ENCODE results near the gene DCTN3. TPM values are rescaled to one million over a fixed set of nuclear protein-coding genes. Genes with fewer than 3 reads are reported as not detected.
A peak's percentile ranks its signal among the peaks of the same experiment; 100 is the strongest.

The DCTN3 gene
- total RNA-seq, 3 donors from 2014 or later = 84.0 to 114 (median 113) TPM

- TF ChIP-seq CTCF (IDR thresholded peaks at IDR 0.05) = peak; percentile 79 to 84 (median 81)
- TF ChIP-seq POLR2A (IDR thresholded peaks at IDR 0.05) = no peak
- Histone ChIP-seq H3K4me3 (no peak overlapping the region), H3K27ac (no peak overlapping the region), H3K9me3 (no peaks in the 10 kb centered on the region), H3K36me3 (no peaks in the 10 kb centered on the region), H3K4me1 (peaks cover 0 to 4% of the 10 kb centered on the region in 2 donors), H3K27me3 (no peaks in the 10 kb centered on the region)
- DNase-seq (ENCODE audit: low spot score in 2 of 2) = peak in 1 of 2 donors; percentile 45
- intact Hi-C loops (cut with DNase I; ENCODE audit: low total_unique reads) = loop anchor here (1.0 kb wide), 1 partner anchor 8 kb away; no protein-coding TSS in a partner anchor
Observed at GRCh38 chr9:34633851-34634550, 13.7 kb upstream of the DCTN3 start.

DNA sequence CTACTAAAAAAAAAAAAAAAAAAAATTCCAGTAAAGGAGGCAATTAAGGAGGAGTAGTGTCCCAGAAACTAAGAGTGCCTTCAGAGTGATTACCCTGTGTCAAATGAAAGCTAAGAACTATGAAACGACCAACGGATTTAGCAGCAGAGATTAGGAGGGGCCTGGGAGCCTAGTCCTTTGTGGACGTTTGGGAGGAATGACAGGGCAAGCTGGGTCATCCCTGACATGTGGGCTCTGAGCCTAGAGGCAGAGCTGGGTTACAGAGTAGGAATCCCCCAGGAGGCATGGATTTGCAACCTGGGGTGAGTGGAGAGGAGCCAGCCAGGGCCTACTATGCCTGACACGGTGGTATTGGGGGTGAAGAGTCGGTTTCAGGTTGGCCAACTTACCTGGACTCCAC is 12.9 kb upstream of the DCTN3 start:
- Histone ChIP-seq H3K27me3 (no peaks in the 10 kb centered on the region), H3K9me3 (no peaks in the 10 kb centered on the region), H3K4me3 (no peak overlapping the region), H3K36me3 (no peaks in the 10 kb centered on the region), H3K27ac (no peak overlapping the region), H3K4me1 (peaks cover 0 to 4% of the 10 kb centered on the region in 2 donors)
- intact Hi-C loops (cut with DNase I; ENCODE audit: low total_unique reads) = no loop called here
- no peak for TF ChIP-seq POLR2AphosphoS5 (IDR thresholded peaks at IDR 0.05)
- TF ChIP-seq POLR2A (IDR thresholded peaks at IDR 0.05) = no peak
- no peak for TF ChIP-seq CTCF (IDR thresholded peaks at IDR 0.05)
- DNase-seq (ENCODE audit: low spot score in 2 of 2) = no peak

DNA sequence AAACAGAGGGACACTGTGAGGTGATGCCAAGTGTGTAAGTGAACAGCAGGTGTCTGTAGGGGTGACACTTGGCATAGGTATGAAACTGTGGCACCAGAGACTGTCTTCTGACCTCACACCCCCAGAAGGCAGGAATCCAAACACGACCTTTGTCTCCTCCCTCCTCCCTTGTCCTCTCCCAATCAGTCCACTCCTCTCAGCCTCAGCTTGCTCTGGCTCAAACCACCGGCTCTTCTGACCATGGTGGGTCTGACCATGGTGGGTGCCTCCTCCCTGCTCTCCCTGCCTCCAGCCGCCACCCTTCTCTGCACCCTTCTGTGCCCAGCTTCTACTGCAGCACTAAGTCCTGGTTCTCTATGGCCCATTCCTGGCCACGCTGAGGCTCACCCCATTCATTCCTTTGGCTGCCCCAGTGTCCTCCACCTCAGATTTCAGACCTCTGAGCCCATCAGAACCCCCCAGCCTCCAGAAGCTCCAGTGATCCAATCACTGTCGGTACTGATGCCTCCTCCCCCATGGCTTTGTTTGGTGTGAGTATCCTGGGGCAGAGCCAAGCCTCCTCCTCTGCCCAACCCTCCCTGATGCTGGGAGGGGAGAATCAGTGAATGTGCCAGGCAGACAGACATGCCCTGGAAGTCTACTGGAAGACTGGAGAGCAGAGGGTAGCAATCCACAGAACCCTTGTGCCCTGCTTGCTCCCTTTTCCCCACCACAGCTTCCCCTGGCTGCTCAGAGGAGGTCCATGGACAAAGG is 10.3 kb upstream of the DCTN3 start:
- no peak overlapping the region for H3K4me3 ChIP-seq
- H3K36me3 ChIP-seq = no peaks in the 10 kb centered on the region
- H3K27ac ChIP-seq = no peak overlapping the region
- H3K9me3 ChIP-seq = no peaks in the 10 kb centered on the region
- intact Hi-C loops (cut with DNase I; ENCODE audit: low total_unique reads) = no loop called here
- H3K4me1 ChIP-seq = no peaks in the 10 kb centered on the region
- TF ChIP-seq POLR2AphosphoS5 (IDR thresholded peaks at IDR 0.05) (no peak), CTCF (IDR thresholded peaks at IDR 0.05) (no peak), POLR2A (IDR thresholded peaks at IDR 0.05) (no peak)
- no peak for DNase-seq (ENCODE audit: low spot score in 2 of 2)
- peaks cover 6 to 25% of the 10 kb centered on the region in 2 donors for H3K27me3 ChIP-seq

GRCh38 chr9:34629491-34629808 is 9.2 kb upstream of the DCTN3 start:
- no peak for TF ChIP-seq POLR2AphosphoS5 (IDR thresholded peaks at IDR 0.05)
- TF ChIP-seq POLR2A (IDR thresholded peaks at IDR 0.05) = no peak
- no peak for TF ChIP-seq CTCF (IDR thresholded peaks at IDR 0.05)
- H3K4me1 ChIP-seq = no peaks in the 10 kb centered on the region
- no peaks in the 10 kb centered on the region for H3K36me3 ChIP-seq
- no peak for DNase-seq (ENCODE audit: low spot score in 2 of 2)
- intact Hi-C loops (cut with DNase I; ENCODE audit: low total_unique reads) = no loop called here
- no peaks in the 10 kb centered on the region for H3K9me3 ChIP-seq
- no peak overlapping the region for H3K27ac ChIP-seq
- peaks cover 6 to 36% of the 10 kb centered on the region in 2 donors for H3K27me3 ChIP-seq
- peak overlapping the region in 2 of 3 donors; percentile 53 to 72 for H3K4me3 ChIP-seq
